GM21825 (cell line): ENCODE results near the gene MEA1.

ENCODE experiments used
- ATAC-seq: cut with Tn5 transposase; IDR thresholded peaks from one replicate; pipeline ENCODE4 v1.9.1; 2021; ENCODE audit warnings: mild to moderate bottlenecking, moderate library complexity; ENCODE audit not compliant: unreplicated experiment

MEA1 gene

GRCh38 chr6:42978487-42978838 is 35.3 kb downstream of the MEA1 start:
- peak; percentile 24 for ATAC-seq

- ATAC-seq: no peak
These were observed 38.7 kb downstream of the MEA1 start for GRCh38 chr6:42974919-42975505.

GRCh38 chr6:42973926-42974325 is 39.8 kb downstream of the MEA1 start:
- ATAC-seq: no peak

GRCh38 chr6:42971746-42972327 is 41.9 kb downstream of the MEA1 start:
- ATAC-seq: no peak

GRCh38 chr6:42970871-42971612 is 42.7 kb downstream of the MEA1 start:
- no peak for ATAC-seq

GRCh38 chr6:42969934-42970333 is 43.8 kb downstream of the MEA1 start:
- ATAC-seq: no peak

GRCh38 chr6:42969431-42969830 is 44.3 kb downstream of the MEA1 start:
- no peak for ATAC-seq

- ATAC-seq: no peak
These were observed 45.0 kb downstream of the MEA1 start for GRCh38 chr6:42968783-42969182.

GRCh38 chr6:42968126-42968701 is 45.5 kb downstream of the MEA1 start:
- ATAC-seq: no peak

GRCh38 chr6:42967228-42967627 is 46.5 kb downstream of the MEA1 start:
- no peak for ATAC-seq

GRCh38 chr6:42966571-42966970 is 47.2 kb downstream of the MEA1 start:
- no peak for ATAC-seq

GRCh38 chr6:42963855-42964605 is 49.7 kb downstream of the MEA1 start:
- ATAC-seq: no peak

- ATAC-seq: no peak
These were observed 50.4 kb downstream of the MEA1 start for GRCh38 chr6:42963179-42963854.

GRCh38 chr6:42962502-42963178 is 51.1 kb downstream of the MEA1 start:
- ATAC-seq: no peak

- no peak for ATAC-seq
These were observed 51.6 kb downstream of the MEA1 start for GRCh38 chr6:42962096-42962495.
